ENCODE data around the gene IL2RG. TPM values are rescaled to one million over a fixed set of nuclear protein-coding genes. Genes with fewer than 3 reads are reported as not detected.

Gene IL2RG
- total and polyA plus RNA-seq, 2 experiments from 2014 or later, result 0.26 TPM; not detected in 1

DNA sequence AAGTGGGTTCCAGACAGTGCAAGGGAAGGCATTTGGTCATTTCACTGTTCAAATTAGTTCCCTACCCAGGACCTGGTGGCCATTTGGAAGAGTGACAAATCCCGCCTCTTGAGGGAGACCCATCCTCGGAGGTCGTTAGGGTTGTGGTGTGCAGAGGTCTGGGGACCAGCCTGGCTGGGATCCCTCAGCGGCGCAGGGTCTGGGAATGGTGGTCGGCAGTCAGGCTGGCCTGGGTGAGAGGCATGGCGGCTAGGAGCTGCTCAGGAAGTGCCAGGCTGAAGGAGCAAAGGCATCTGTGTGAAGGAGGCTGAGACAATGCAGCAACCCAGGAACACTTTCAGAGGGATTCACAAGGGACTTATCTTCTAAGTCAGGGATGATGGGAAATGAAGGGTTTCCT is 40.0 kb upstream of the IL2RG start:
- peaks cover 4% of the 10 kb centered on the region for H3K27me3 Mint-ChIP-seq (ENCODE audit: insufficient read depth, low read depth, poor library complexity)
- peaks cover 5% of the 10 kb centered on the region; the same call in 1 of the 2 replicates for H3K4me1 ChIP-seq (ENCODE audit: insufficient read depth)
- H3K27ac ChIP-seq (ENCODE audit: low read depth), result no peak overlapping the region
- no peak overlapping the region for H3K27ac Mint-ChIP-seq
- no peak overlapping the region for H3K4me2 ChIP-seq
- H3K4me1 Mint-ChIP-seq, result peaks cover 13% of the 10 kb centered on the region
- no peaks in the 10 kb centered on the region for H3K36me3 ChIP-seq (ENCODE audit: insufficient read depth)
- no peak for DNase-seq (ENCODE audit: low spot score)
- no peak overlapping the region for H2AFZ ChIP-seq
- no peaks in the 10 kb centered on the region for H3K9me3 Mint-ChIP-seq
- H3K4me3 ChIP-seq, result no peak overlapping the region
- H4K20me1 ChIP-seq (replicated peaks; ENCODE audit: insufficient read depth), result no peaks in the 10 kb centered on the region
- ATAC-seq, result no peak
- H3K27me3 ChIP-seq (ENCODE audit: insufficient read depth), result no peaks in the 10 kb centered on the region
- H3K4me3 Mint-ChIP-seq, result no peak overlapping the region
- no peaks in the 10 kb centered on the region for H3K79me2 ChIP-seq (replicated peaks; ENCODE audit: insufficient read depth)
- TF ChIP-seq EZH2phosphoT487 (IDR thresholded peaks at IDR 0.05; ENCODE audit: unreplicated experiment), result no peak
- TF ChIP-seq CREB1 (CRISPR knock-in tag; IDR thresholded peaks at IDR 0.05; ENCODE audit: low read depth), result no peak
- no peak for TF ChIP-seq STAT1 (IDR thresholded peaks at IDR 0.05; ENCODE audit: unreplicated experiment)
- no peak for TF ChIP-seq ZNF331 (CRISPR knock-in tag; IDR thresholded peaks at IDR 0.05; ENCODE audit: low read depth)
- no peak for TF ChIP-seq JUNB (IDR thresholded peaks at IDR 0.05; ENCODE audit: unreplicated experiment)
- no peaks in the 10 kb centered on the region for H3F3A ChIP-seq (replicated peaks; ENCODE audit: low read depth)
- peaks cover 10% of the 10 kb centered on the region; the same call in 1 of the 3 replicates for H3K36me3 Mint-ChIP-seq (ENCODE audit: low read depth)
- H3K9me2 ChIP-seq (ENCODE audit: insufficient read depth), result no peaks in the 10 kb centered on the region

DNA sequence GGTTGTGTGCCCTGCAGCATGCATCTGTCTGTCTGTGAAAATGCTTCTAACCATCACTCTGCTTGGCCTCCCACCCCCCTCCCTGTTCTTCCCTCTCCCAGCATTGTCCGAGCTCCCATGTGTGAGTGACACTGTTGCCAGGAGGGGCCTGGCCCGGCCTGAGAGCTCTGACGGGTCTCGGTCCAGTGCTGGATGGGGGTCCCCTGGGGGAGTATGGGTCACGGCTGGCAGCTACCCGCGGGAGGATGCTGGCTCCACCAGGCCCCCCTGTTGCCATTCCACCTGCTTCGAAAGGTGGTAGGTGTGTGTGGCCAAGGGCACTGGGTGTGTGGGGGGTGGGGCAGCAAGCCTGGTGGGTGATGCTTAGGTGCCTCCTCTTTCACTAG is 36.9 kb upstream of the IL2RG start:
- Histone ChIP-seq H3K4me3 (no peak overlapping the region), H3K4me1 (ENCODE audit: insufficient read depth) (peaks cover 8% of the 10 kb centered on the region; the same call in 1 of the 2 replicates), H3K27ac (ENCODE audit: low read depth) (no peak overlapping the region), H2AFZ (no peak overlapping the region), H4K20me1 (replicated peaks; ENCODE audit: insufficient read depth) (no peaks in the 10 kb centered on the region), H3K9me2 (ENCODE audit: insufficient read depth) (no peaks in the 10 kb centered on the region), H3F3A (replicated peaks; ENCODE audit: low read depth) (no peaks in the 10 kb centered on the region), H3K79me2 (replicated peaks; ENCODE audit: insufficient read depth) (no peaks in the 10 kb centered on the region), H3K36me3 (ENCODE audit: insufficient read depth) (no peaks in the 10 kb centered on the region), H3K27me3 (ENCODE audit: insufficient read depth) (no peaks in the 10 kb centered on the region), H3K4me2 (no peak overlapping the region)
- H3K4me1 Mint-ChIP-seq, result peaks cover 23% of the 10 kb centered on the region
- peaks cover 7% of the 10 kb centered on the region for H3K27me3 Mint-ChIP-seq (ENCODE audit: insufficient read depth, low read depth, poor library complexity)
- no peak overlapping the region for H3K27ac Mint-ChIP-seq
- no peak overlapping the region for H3K4me3 Mint-ChIP-seq
- ATAC-seq (no peak), DNase-seq (ENCODE audit: low spot score) (no peak)
- H3K36me3 Mint-ChIP-seq (ENCODE audit: low read depth), result no peaks in the 10 kb centered on the region
- H3K9me3 Mint-ChIP-seq, result no peaks in the 10 kb centered on the region
- TF ChIP-seq ZNF331 (CRISPR knock-in tag; IDR thresholded peaks at IDR 0.05; ENCODE audit: low read depth) (no peak), NANOG (IDR thresholded peaks at IDR 0.05; ENCODE audit: borderline replicate concordance) (no peak), EZH2 (IDR thresholded peaks at IDR 0.05; ENCODE audit: low read depth, unreplicated experiment) (no peak), JUNB (IDR thresholded peaks at IDR 0.05; ENCODE audit: unreplicated experiment) (no peak), ZNF114 (CRISPR knock-in tag; IDR thresholded peaks at IDR 0.05) (no peak), EZH2phosphoT487 (IDR thresholded peaks at IDR 0.05; ENCODE audit: unreplicated experiment) (no peak), STAT1 (IDR thresholded peaks at IDR 0.05; ENCODE audit: unreplicated experiment) (no peak), POLR2AphosphoS5 (IDR thresholded peaks at IDR 0.05; ENCODE audit: low read depth) (no peak), CREB1 (CRISPR knock-in tag; IDR thresholded peaks at IDR 0.05; ENCODE audit: low read depth) (no peak)
- TF ChIP-seq, protein P1, sequence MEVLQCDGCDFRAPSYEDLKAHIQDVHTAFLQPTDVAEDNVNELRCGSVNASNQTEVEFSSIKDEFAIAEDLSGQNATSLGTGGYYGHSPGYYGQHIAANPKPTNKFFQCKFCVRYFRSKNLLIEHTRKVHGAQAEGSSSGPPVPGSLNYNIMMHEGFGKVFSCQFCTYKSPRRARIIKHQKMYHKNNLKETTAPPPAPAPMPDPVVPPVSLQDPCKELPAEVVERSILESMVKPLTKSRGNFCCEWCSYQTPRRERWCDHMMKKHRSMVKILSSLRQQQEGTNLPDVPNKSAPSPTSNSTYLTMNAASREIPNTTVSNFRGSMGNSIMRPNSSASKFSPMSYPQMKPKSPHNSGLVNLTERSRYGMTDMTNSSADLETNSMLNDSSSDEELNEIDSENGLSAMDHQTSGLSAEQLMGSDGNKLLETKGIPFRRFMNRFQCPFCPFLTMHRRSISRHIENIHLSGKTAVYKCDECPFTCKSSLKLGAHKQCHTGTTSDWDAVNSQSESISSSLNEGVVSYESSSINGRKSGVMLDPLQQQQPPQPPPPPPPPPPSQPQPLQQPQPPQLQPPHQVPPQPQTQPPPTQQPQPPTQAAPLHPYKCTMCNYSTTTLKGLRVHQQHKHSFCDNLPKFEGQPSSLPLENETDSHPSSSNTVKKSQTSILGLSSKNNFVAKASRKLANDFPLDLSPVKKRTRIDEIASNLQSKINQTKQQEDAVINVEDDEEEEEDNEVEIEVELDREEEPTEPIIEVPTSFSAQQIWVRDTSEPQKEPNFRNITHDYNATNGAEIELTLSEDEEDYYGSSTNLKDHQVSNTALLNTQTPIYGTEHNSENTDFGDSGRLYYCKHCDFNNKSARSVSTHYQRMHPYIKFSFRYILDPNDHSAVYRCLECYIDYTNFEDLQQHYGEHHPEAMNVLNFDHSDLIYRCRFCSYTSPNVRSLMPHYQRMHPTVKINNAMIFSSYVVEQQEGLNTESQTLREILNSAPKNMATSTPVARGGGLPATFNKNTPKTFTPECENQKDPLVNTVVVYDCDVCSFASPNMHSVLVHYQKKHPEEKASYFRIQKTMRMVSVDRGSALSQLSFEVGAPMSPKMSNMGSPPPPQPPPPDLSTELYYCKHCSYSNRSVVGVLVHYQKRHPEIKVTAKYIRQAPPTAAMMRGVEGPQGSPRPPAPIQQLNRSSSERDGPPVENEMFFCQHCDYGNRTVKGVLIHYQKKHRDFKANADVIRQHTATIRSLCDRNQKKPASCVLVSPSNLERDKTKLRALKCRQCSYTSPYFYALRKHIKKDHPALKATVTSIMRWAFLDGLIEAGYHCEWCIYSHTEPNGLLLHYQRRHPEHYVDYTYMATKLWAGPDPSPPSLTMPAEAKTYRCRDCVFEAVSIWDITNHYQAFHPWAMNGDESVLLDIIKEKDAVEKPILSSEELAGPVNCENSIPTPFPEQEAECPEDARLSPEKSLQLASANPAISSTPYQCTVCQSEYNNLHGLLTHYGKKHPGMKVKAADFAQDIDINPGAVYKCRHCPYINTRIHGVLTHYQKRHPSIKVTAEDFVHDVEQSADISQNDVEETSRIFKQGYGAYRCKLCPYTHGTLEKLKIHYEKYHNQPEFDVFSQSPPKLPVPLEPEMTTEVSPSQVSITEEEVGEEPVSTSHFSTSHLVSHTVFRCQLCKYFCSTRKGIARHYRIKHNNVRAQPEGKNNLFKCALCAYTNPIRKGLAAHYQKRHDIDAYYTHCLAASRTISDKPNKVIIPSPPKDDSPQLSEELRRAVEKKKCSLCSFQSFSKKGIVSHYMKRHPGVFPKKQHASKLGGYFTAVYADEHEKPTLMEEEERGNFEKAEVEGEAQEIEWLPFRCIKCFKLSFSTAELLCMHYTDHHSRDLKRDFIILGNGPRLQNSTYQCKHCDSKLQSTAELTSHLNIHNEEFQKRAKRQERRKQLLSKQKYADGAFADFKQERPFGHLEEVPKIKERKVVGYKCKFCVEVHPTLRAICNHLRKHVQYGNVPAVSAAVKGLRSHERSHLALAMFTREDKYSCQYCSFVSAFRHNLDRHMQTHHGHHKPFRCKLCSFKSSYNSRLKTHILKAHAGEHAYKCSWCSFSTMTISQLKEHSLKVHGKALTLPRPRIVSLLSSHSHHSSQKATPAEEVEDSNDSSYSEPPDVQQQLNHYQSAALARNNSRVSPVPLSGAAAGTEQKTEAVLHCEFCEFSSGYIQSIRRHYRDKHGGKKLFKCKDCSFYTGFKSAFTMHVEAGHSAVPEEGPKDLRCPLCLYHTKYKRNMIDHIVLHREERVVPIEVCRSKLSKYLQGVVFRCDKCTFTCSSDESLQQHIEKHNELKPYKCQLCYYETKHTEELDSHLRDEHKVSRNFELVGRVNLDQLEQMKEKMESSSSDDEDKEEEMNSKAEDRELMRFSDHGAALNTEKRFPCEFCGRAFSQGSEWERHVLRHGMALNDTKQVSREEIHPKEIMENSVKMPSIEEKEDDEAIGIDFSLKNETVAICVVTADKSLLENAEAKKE (CRISPR knock-in tag; IDR thresholded peaks at IDR 0.05), result no peak
- TF ChIP-seq, protein P2, sequence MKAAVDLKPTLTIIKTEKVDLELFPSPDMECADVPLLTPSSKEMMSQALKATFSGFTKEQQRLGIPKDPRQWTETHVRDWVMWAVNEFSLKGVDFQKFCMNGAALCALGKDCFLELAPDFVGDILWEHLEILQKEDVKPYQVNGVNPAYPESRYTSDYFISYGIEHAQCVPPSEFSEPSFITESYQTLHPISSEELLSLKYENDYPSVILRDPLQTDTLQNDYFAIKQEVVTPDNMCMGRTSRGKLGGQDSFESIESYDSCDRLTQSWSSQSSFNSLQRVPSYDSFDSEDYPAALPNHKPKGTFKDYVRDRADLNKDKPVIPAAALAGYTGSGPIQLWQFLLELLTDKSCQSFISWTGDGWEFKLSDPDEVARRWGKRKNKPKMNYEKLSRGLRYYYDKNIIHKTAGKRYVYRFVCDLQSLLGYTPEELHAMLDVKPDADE (IDR thresholded peaks at IDR 0.05), result no peak
- TF ChIP-seq, protein P3, sequence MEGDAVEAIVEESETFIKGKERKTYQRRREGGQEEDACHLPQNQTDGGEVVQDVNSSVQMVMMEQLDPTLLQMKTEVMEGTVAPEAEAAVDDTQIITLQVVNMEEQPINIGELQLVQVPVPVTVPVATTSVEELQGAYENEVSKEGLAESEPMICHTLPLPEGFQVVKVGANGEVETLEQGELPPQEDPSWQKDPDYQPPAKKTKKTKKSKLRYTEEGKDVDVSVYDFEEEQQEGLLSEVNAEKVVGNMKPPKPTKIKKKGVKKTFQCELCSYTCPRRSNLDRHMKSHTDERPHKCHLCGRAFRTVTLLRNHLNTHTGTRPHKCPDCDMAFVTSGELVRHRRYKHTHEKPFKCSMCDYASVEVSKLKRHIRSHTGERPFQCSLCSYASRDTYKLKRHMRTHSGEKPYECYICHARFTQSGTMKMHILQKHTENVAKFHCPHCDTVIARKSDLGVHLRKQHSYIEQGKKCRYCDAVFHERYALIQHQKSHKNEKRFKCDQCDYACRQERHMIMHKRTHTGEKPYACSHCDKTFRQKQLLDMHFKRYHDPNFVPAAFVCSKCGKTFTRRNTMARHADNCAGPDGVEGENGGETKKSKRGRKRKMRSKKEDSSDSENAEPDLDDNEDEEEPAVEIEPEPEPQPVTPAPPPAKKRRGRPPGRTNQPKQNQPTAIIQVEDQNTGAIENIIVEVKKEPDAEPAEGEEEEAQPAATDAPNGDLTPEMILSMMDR (conservative IDR thresholded peaks at IDR 0.05; ENCODE audit: low read depth in 2 of 2), result no peak

All from GM23338 (cell line).